ENCODE data around the gene PGBD5. TPM values are rescaled to one million over a fixed set of nuclear protein-coding genes. Genes with fewer than 3 reads are reported as not detected.

The PGBD5 gene
- total RNA-seq, 2 experiments from 2014 or later: not detected

DNA sequence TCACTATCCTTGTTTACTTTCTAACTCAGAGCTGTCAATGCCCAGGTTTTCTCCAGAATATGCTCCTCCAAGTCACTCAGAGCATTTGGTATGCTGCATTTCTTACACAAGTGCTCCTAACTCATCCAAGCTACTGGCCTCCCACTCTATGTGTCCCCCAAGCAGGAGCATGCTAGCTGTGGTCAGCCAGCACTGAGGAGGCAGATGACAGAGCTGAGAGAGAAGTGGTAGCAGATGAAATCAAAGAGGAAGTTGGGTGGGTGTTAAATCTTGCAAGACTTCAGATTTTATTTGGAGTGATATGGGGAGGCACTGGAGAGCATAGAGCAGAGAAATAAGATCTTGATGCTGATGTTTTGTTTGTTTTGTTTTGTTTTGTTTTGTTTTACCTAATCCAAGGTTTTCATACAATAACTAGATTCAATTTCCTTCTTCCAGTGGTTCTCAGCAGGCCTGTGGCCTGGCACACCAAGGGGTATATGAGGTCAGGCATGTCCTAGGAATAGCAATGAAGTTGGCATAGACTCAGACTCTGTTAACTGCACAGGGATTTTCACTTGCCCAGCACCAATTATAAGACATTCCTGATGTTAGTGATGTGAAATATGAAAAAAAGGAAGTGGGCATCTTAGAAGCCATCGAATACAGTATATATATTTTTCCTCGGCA, 3.1 kb upstream of the PGBD5 start:
- no peaks in the 10 kb centered on the region for H3K36me3 ChIP-seq (ENCODE audit: insufficient read depth, low read length)
- DNase-seq (ENCODE audit: low spot score): no peak
- BruUV-seq (replicated peaks): no TSS peak
- no peaks in the 10 kb centered on the region for H4K20me1 ChIP-seq (ENCODE audit: insufficient read depth, low read length)
- H3K9me3 ChIP-seq (ENCODE audit: low read length): no peaks in the 10 kb centered on the region
- H3K9me2 ChIP-seq (ENCODE audit: insufficient read depth, low read length): no peaks in the 10 kb centered on the region
- no peak overlapping the region for H2AFZ ChIP-seq (ENCODE audit: low read length)
- no peak overlapping the region for H3K27ac ChIP-seq (ENCODE audit: low read depth, low read length, poor library complexity, severe bottlenecking)
- H3K4me3 ChIP-seq (ENCODE audit: low read depth, low read length, poor library complexity, severe bottlenecking): no peak overlapping the region
- no peak for TF ChIP-seq EZH2phosphoT487 (IDR thresholded peaks at IDR 0.05; ENCODE audit: borderline replicate concordance, low read depth, low read length)
- intact Hi-C loops (cut with micrococcal nuclease; ENCODE audit: unreplicated experiment): no loop called here
- ChIA-PET CTCF (ENCODE audit: unreplicated experiment) (no interaction called here), POLR2A (no interaction called here)
- no peak overlapping the region for H3K4me2 ChIP-seq (ENCODE audit: low read length)
- no peaks in the 10 kb centered on the region for H3K4me1 ChIP-seq (ENCODE audit: insufficient read depth, low read length, poor library complexity, severe bottlenecking)
- no peaks in the 10 kb centered on the region for H3K79me2 ChIP-seq (ENCODE audit: insufficient read depth, low read depth, low read length)

DNA sequence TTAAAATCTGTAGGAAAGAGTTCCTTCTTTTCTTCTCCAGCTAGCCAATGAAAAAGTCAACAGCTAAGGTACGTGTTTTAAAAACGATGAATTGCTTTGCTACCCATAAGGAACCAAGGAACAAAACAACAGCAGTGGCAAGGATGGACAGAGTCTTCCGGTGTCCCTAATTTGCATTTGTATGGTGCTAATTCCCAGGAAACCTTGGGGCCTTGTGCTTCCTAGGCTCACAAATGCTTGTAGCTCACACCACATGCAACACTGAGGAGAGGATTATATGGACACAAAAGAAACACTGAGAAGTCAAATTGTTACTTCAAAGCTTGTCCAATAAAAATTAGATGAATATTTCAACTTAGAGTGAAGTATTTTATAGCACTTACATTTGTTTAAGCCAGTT, 1.8 kb upstream of the PGBD5 start:
- no peaks in the 10 kb centered on the region for H3K9me3 ChIP-seq (ENCODE audit: low read length)
- no peaks in the 10 kb centered on the region for H3K36me3 ChIP-seq (ENCODE audit: insufficient read depth, low read length)
- H3K4me2 ChIP-seq (ENCODE audit: low read length): no peak overlapping the region
- ChIA-PET CTCF (ENCODE audit: unreplicated experiment) (no interaction called here), POLR2A (no interaction called here)
- H3K4me1 ChIP-seq (ENCODE audit: insufficient read depth, low read length, poor library complexity, severe bottlenecking): no peaks in the 10 kb centered on the region
- DNase-seq (ENCODE audit: low spot score): no peak
- H2AFZ ChIP-seq (ENCODE audit: low read length): no peak overlapping the region
- no peaks in the 10 kb centered on the region for H4K20me1 ChIP-seq (ENCODE audit: insufficient read depth, low read length)
- BruUV-seq (replicated peaks): no TSS peak
- no peak overlapping the region for H3K27ac ChIP-seq (ENCODE audit: low read depth, low read length, poor library complexity, severe bottlenecking)
- no peaks in the 10 kb centered on the region for H3K9me2 ChIP-seq (ENCODE audit: insufficient read depth, low read length)
- no peaks in the 10 kb centered on the region for H3K79me2 ChIP-seq (ENCODE audit: insufficient read depth, low read depth, low read length)
- intact Hi-C loops (cut with micrococcal nuclease; ENCODE audit: unreplicated experiment): no loop called here
- no peak for TF ChIP-seq EZH2phosphoT487 (IDR thresholded peaks at IDR 0.05; ENCODE audit: borderline replicate concordance, low read depth, low read length)
- TF ChIP-seq, protein P1, sequence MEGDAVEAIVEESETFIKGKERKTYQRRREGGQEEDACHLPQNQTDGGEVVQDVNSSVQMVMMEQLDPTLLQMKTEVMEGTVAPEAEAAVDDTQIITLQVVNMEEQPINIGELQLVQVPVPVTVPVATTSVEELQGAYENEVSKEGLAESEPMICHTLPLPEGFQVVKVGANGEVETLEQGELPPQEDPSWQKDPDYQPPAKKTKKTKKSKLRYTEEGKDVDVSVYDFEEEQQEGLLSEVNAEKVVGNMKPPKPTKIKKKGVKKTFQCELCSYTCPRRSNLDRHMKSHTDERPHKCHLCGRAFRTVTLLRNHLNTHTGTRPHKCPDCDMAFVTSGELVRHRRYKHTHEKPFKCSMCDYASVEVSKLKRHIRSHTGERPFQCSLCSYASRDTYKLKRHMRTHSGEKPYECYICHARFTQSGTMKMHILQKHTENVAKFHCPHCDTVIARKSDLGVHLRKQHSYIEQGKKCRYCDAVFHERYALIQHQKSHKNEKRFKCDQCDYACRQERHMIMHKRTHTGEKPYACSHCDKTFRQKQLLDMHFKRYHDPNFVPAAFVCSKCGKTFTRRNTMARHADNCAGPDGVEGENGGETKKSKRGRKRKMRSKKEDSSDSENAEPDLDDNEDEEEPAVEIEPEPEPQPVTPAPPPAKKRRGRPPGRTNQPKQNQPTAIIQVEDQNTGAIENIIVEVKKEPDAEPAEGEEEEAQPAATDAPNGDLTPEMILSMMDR (conservative IDR thresholded peaks at IDR 0.05; ENCODE audit: low read length): no peak
- no peak overlapping the region for H3K4me3 ChIP-seq (ENCODE audit: low read depth, low read length, poor library complexity, severe bottlenecking)

DNA sequence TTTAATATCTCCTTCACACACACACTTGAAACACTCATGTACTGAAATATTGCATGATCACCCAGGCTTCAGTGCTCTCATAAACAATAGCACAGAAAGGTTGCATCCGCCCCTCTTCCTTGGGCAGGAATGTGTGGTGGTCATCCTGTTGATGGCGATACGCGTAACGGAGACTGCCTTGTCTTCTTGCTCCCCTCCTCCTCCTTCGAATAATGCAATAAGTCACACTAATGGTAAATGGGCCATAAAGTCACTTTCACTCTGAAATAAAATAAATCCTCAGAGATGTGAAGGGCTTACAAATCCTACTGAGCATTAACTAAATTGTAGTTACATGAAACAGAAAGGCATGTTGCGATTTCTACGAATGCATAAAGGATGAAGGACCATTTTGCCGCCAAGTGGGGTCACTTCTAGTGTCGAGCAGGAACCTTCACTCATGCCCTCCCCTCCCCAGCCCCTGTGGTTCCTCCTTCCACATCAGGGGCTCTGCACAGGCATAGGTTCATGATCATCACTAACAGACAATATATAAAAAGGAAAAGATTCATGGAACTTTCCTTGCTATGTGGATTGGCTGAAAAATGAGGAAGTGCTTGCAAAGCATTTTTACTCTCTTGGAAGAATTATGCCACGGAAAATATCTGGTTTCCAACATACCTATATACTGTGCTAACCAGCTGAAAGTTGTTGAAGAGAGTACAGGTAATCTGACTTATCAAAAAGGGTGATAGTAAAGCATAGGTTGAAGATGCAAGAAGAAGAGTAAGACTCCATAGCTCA, 1.2 kb upstream of the PGBD5 start:
- BruUV-seq (replicated peaks): no TSS peak
- DNase-seq (ENCODE audit: low spot score): no peak
- Histone ChIP-seq H3K79me2 (ENCODE audit: insufficient read depth, low read depth, low read length) (no peaks in the 10 kb centered on the region), H3K9me3 (ENCODE audit: low read length) (no peaks in the 10 kb centered on the region), H3K4me3 (ENCODE audit: low read depth, low read length, poor library complexity, severe bottlenecking) (no peak overlapping the region), H3K4me2 (ENCODE audit: low read length) (no peak overlapping the region), H3K36me3 (ENCODE audit: insufficient read depth, low read length) (no peaks in the 10 kb centered on the region), H3K4me1 (ENCODE audit: insufficient read depth, low read length, poor library complexity, severe bottlenecking) (no peaks in the 10 kb centered on the region), H3K9me2 (ENCODE audit: insufficient read depth, low read length) (no peaks in the 10 kb centered on the region), H3K27ac (ENCODE audit: low read depth, low read length, poor library complexity, severe bottlenecking) (no peak overlapping the region), H2AFZ (ENCODE audit: low read length) (no peak overlapping the region), H4K20me1 (ENCODE audit: insufficient read depth, low read length) (no peaks in the 10 kb centered on the region)
- ChIA-PET CTCF (ENCODE audit: unreplicated experiment) (no interaction called here), POLR2A (no interaction called here)
- TF ChIP-seq, protein P1 (conservative IDR thresholded peaks at IDR 0.05; ENCODE audit: low read length): no peak
- TF ChIP-seq EZH2phosphoT487 (IDR thresholded peaks at IDR 0.05; ENCODE audit: borderline replicate concordance, low read depth, low read length): no peak
- intact Hi-C loops (cut with micrococcal nuclease; ENCODE audit: unreplicated experiment): no loop called here

Data from OCI-LY7 (cell line).